Measurements from ENCODE around the gene SH3RF3. TPM values are rescaled to one million over a fixed set of nuclear protein-coding genes. Genes with fewer than 3 reads are reported as not detected.

The SH3RF3 gene
- total RNA-seq, 2 donors from 2014 or later, result 1.5 to 1.8 TPM

DNA sequence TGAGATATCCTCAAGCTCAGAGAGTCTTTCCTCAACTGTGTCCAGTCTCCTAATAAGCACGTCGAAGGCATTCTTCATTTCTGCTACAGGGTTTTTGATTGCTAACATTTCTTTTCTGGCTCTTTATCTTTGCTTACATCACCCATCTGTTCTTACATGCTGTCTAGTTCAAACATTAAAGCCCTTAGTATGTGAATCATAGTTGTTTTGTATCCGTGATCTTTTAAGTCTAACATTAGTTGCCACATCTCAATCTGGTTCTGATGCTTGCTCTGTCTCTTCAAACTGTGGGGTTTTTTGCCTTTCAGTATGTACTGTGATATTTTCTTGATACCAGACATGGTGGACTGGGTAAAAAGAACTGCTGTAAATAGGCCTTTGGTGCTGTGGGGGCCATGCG, 235.2 kb downstream of the SH3RF3 start:
- Histone ChIP-seq H3K9me3 (ENCODE audit: control insufficient read depth, low read length) (no peaks in the 10 kb centered on the region), H3K4me3 (ENCODE audit: low read length) (no peak overlapping the region), H3K9ac (ENCODE audit: extremely low read depth, low read length, poor library complexity, severe bottlenecking) (no peak overlapping the region), H3K27me3 (ENCODE audit: control insufficient read depth, insufficient read depth, low read length, poor library complexity, severe bottlenecking) (no peaks in the 10 kb centered on the region), H3K27ac (ENCODE audit: low read depth, low read length) (no peak overlapping the region), H3K4me1 (ENCODE audit: control insufficient read depth, insufficient read depth, low read length) (no peaks in the 10 kb centered on the region), H3K36me3 (ENCODE audit: control insufficient read depth, insufficient read depth, low read length) (no peaks in the 10 kb centered on the region)
- no peak overlapping the region for H3K4me3 Mint-ChIP-seq
- H3K36me3 Mint-ChIP-seq (ENCODE audit: low read depth), result no peaks in the 10 kb centered on the region
- no peaks in the 10 kb centered on the region for H3K4me1 Mint-ChIP-seq
- TF ChIP-seq, protein P1, sequence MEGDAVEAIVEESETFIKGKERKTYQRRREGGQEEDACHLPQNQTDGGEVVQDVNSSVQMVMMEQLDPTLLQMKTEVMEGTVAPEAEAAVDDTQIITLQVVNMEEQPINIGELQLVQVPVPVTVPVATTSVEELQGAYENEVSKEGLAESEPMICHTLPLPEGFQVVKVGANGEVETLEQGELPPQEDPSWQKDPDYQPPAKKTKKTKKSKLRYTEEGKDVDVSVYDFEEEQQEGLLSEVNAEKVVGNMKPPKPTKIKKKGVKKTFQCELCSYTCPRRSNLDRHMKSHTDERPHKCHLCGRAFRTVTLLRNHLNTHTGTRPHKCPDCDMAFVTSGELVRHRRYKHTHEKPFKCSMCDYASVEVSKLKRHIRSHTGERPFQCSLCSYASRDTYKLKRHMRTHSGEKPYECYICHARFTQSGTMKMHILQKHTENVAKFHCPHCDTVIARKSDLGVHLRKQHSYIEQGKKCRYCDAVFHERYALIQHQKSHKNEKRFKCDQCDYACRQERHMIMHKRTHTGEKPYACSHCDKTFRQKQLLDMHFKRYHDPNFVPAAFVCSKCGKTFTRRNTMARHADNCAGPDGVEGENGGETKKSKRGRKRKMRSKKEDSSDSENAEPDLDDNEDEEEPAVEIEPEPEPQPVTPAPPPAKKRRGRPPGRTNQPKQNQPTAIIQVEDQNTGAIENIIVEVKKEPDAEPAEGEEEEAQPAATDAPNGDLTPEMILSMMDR (conservative IDR thresholded peaks at IDR 0.05), result no peak
- H3K9me3 Mint-ChIP-seq, result no peaks in the 10 kb centered on the region
- no peak overlapping the region for H3K27ac Mint-ChIP-seq
- 94% methylated on average over 4 of the region's 4 CpGs; no CpG with 5 or more reads in 1 of the 2 experiments for WGBS, 2 experiments (ENCODE audit: insufficient coverage in 1 of 2, insufficient read length in 1 of 2)
- no peaks in the 10 kb centered on the region for H3K27me3 Mint-ChIP-seq (ENCODE audit: insufficient read depth)
- DNase-seq, result no peak

GRCh38 chr2:109365131-109365530, 236.1 kb downstream of the SH3RF3 start:
- Mint-ChIP-seq H3K27ac (no peak overlapping the region), H3K9me3 (no peaks in the 10 kb centered on the region), H3K4me1 (no peaks in the 10 kb centered on the region), H3K27me3 (ENCODE audit: insufficient read depth) (no peaks in the 10 kb centered on the region), H3K4me3 (no peak overlapping the region), H3K36me3 (ENCODE audit: low read depth) (no peaks in the 10 kb centered on the region)
- 78 to 91% methylated on average over 3 of the region's 3 CpGs for WGBS, 2 experiments (ENCODE audit: insufficient coverage in 1 of 2, insufficient read length in 1 of 2)
- Histone ChIP-seq H3K4me1 (ENCODE audit: control insufficient read depth, insufficient read depth, low read length) (no peaks in the 10 kb centered on the region), H3K9ac (ENCODE audit: extremely low read depth, low read length, poor library complexity, severe bottlenecking) (no peak overlapping the region), H3K27ac (ENCODE audit: low read depth, low read length) (no peak overlapping the region), H3K9me3 (ENCODE audit: control insufficient read depth, low read length) (no peaks in the 10 kb centered on the region), H3K4me3 (ENCODE audit: low read length) (no peak overlapping the region), H3K27me3 (ENCODE audit: control insufficient read depth, insufficient read depth, low read length, poor library complexity, severe bottlenecking) (no peaks in the 10 kb centered on the region), H3K36me3 (ENCODE audit: control insufficient read depth, insufficient read depth, low read length) (no peaks in the 10 kb centered on the region)
- peak; percentile 41 for DNase-seq
- TF ChIP-seq, protein P1 (conservative IDR thresholded peaks at IDR 0.05), result no peak

- TF ChIP-seq, protein P1 (conservative IDR thresholded peaks at IDR 0.05), result no peak
- H3K36me3 Mint-ChIP-seq (ENCODE audit: low read depth), result no peaks in the 10 kb centered on the region
- Histone ChIP-seq H3K36me3 (ENCODE audit: control insufficient read depth, insufficient read depth, low read length) (no peaks in the 10 kb centered on the region), H3K9ac (ENCODE audit: extremely low read depth, low read length, poor library complexity, severe bottlenecking) (no peak overlapping the region), H3K27ac (ENCODE audit: low read depth, low read length) (no peak overlapping the region), H3K4me1 (ENCODE audit: control insufficient read depth, insufficient read depth, low read length) (no peaks in the 10 kb centered on the region), H3K9me3 (ENCODE audit: control insufficient read depth, low read length) (no peaks in the 10 kb centered on the region), H3K27me3 (ENCODE audit: control insufficient read depth, insufficient read depth, low read length, poor library complexity, severe bottlenecking) (no peaks in the 10 kb centered on the region), H3K4me3 (ENCODE audit: low read length) (no peak overlapping the region)
- H3K27me3 Mint-ChIP-seq (ENCODE audit: insufficient read depth), result no peaks in the 10 kb centered on the region
- no peaks in the 10 kb centered on the region for H3K4me1 Mint-ChIP-seq
- 100% methylated on average over 1 of the region's 1 CpG; no CpG with 5 or more reads in 1 of the 2 experiments for WGBS, 2 experiments (ENCODE audit: insufficient coverage in 1 of 2, insufficient read length in 1 of 2)
- H3K4me3 Mint-ChIP-seq, result no peak overlapping the region
- H3K27ac Mint-ChIP-seq, result no peak overlapping the region
- H3K9me3 Mint-ChIP-seq, result no peaks in the 10 kb centered on the region
- DNase-seq, result no peak
Observed at GRCh38 chr2:109367683-109368082, 238.7 kb downstream of the SH3RF3 start.
